Neural progenitor cell (in vitro differentiated cells): ENCODE measurements around the gene LCTL. TPM values are rescaled to one million over a fixed set of nuclear protein-coding genes. Genes with fewer than 3 reads are reported as not detected.

Experiments used
- DNase-seq: peaks from one replicate; pipeline ENCODE4 v3.0.0-alpha.2; 2016; ENCODE audit warnings: low spot score
- H2AFZ ChIP-seq: fragments of 200-600 bp; sonication (generic); replicated peaks from 2 replicates; pipeline ENCODE4 v1.6.1; 2016; ENCODE audit warnings: antibody characterized with exemption
- H3F3A ChIP-seq: fragments of 200-600 bp; sonication (generic); 2 replicates; pipeline ENCODE4 v1.6.1; 2016; ENCODE audit warnings: antibody characterized with exemption, low read depth
- H3K27ac ChIP-seq: fragments of 200-600 bp; sonication (generic); 2 replicates; pipeline ENCODE4 v1.5.1; 2016; ENCODE audit warnings: mild to moderate bottlenecking
- H3K27me3 ChIP-seq: fragments of 200-600 bp; sonication (generic); 2 replicates; pipeline ENCODE4 v1.6.1; 2016; ENCODE audit warnings: mild to moderate bottlenecking, moderate library complexity
- H3K36me3 ChIP-seq: fragments of 200-600 bp; sonication (generic); 2 replicates; pipeline ENCODE4 v1.5.1; 2016
- H3K4me1 ChIP-seq: fragments of 200-600 bp; sonication (generic); 2 replicates; pipeline ENCODE4 v1.6.1; 2016; ENCODE audit warnings: mixed run types
- H3K4me2 ChIP-seq: fragments of 200-600 bp; sonication (generic); 2 replicates; pipeline ENCODE4 v1.6.1; 2016
- H3K4me3 ChIP-seq: fragments of 200-600 bp; sonication (generic); 2 replicates; pipeline ENCODE4 v1.5.1; 2016
- H3K79me2 ChIP-seq: fragments of 200-600 bp; sonication (generic); 2 replicates; pipeline ENCODE4 v1.6.1; 2016; ENCODE audit warnings: low read depth
- H3K9ac ChIP-seq: fragments of 200-600 bp; sonication (generic); 2 replicates; pipeline ENCODE4 v1.6.1; 2016
- H3K9me3 ChIP-seq: fragments of 200-600 bp; sonication (generic); 2 replicates; pipeline ENCODE4 v1.5.1; 2016; ENCODE audit warnings: low read depth
- H4K20me1 ChIP-seq: fragments of 200-600 bp; sonication (generic); 2 replicates; pipeline ENCODE4 v1.6.1; 2016; ENCODE audit warnings: low read depth
- H3K27ac Mint-ChIP-seq: 3 replicates; pipeline ENCODE4 v1.8.0; 2021; ENCODE audit warnings: mixed read lengths
- H3K27me3 Mint-ChIP-seq: 2 replicates; pipeline ENCODE4 v1.8.0; 2022; ENCODE audit warnings: low read depth, mild to moderate bottlenecking, inconsistent platforms, moderate library complexity, mixed read lengths; ENCODE audit not compliant: insufficient read depth
- H3K36me3 Mint-ChIP-seq: 3 replicates; pipeline ENCODE4 v1.8.0; 2021; ENCODE audit warnings: mixed read lengths
- H3K4me1 Mint-ChIP-seq: 3 replicates; pipeline ENCODE4 v1.8.0; 2021; ENCODE audit warnings: mixed read lengths
- H3K4me3 Mint-ChIP-seq: 3 replicates; pipeline ENCODE4 v1.8.0; 2021; ENCODE audit warnings: mild to moderate bottlenecking, moderate library complexity, mixed read lengths
- H3K9me3 Mint-ChIP-seq: 3 replicates; pipeline ENCODE4 v1.8.0; 2020; ENCODE audit warnings: mixed read lengths
- CTCF ChIP-seq: fragments of 200-600 bp; sonication (generic); IDR thresholded peaks from 2 replicates; pipeline ENCODE4 v1.5.1; 2017; ENCODE audit warnings: antibody characterized with exemption, mild to moderate bottlenecking
- EZH2 ChIP-seq: fragments of 200-600 bp; sonication (generic); IDR thresholded peaks from 2 replicates; pipeline ENCODE4 v1.6.1; 2017; ENCODE audit warnings: antibody characterized with exemption, mild to moderate bottlenecking, moderate library complexity
- EZH2phosphoT487 ChIP-seq: fragments of 200-600 bp; sonication (generic); IDR thresholded peaks from 2 replicates; pipeline ENCODE4 v1.6.1; 2017; ENCODE audit warnings: antibody characterized with exemption
- total RNA-seq: library from RNA; depleted of rRNA; stranded (reverse); fragments of >200 nt; gene quantifications from 2 replicates; pipeline ENCODE4 v1.2.3, GENCODE V29; 2015; ENCODE audit warnings: low replicate concordance

LCTL gene
- total RNA-seq, 1 donor from 2014 or later: 19.2 TPM

- Histone ChIP-seq H3K4me3 (no peak overlapping the region), H3K79me2 (no peaks in the 10 kb centered on the region), H3K27ac (no peak overlapping the region), H4K20me1 (no peaks in the 10 kb centered on the region), H3K4me2 (no peak overlapping the region), H3K36me3 (no peaks in the 10 kb centered on the region), H3K4me1 (peaks cover 8% of the 10 kb centered on the region), H3K9me3 (no peaks in the 10 kb centered on the region), H3K9ac (no peak overlapping the region), H3K27me3 (no peaks in the 10 kb centered on the region), H2AFZ (no peak overlapping the region), H3F3A (no peaks in the 10 kb centered on the region)
- Mint-ChIP-seq H3K27ac (no peak overlapping the region), H3K36me3 (no peaks in the 10 kb centered on the region), H3K4me1 (peaks cover 12% of the 10 kb centered on the region), H3K4me3 (no peak overlapping the region), H3K27me3 (peaks cover 3% of the 10 kb centered on the region), H3K9me3 (no peaks in the 10 kb centered on the region)
- TF ChIP-seq CTCF: no peak
- TF ChIP-seq EZH2: no peak
- no peak for DNase-seq
These were observed 47.9 kb upstream of the LCTL start for GRCh38 chr15:66613743-66614142.

DNA sequence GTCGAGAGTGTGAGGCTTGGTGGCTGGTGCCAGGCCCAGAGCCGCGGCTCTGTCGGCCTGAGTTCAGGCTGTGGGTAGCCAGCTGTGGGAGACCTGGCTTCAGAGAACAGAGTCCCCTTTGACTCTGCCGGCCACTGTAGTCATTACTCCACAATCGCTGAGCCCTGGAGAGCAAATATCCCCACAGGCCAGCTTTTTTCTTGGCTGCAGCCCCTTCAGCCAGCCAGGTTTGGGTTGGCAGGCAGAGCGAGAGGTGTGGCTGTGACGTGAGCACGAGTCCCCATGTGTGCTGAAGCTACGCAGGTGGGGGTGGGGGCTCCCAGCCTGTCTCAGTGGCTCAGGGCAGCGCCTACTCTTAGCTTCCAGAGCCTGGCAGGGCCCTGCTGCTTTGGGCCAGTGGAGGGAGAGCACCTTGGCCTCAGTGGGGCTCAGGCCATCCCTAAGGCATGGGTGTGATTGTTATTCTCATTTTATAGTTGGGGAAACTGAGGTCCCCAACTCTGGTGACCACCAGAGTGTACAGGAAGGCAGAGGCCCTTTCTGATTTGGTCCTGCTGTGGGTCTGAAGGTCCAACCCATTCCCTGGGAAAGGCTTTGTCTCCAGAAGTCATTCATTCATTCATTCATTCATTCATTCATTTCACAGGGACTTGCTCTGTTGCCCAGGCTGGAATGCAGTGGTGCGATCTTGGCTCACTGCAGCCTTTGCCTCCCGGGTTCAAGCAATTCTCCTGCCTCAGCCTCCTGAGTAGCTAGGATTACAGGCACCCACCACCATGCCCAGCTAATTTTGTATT is 45.7 kb upstream of the LCTL start:
- Histone ChIP-seq H3K27ac (no peak overlapping the region), H4K20me1 (no peaks in the 10 kb centered on the region), H3F3A (no peaks in the 10 kb centered on the region), H3K79me2 (no peaks in the 10 kb centered on the region), H3K9me3 (no peaks in the 10 kb centered on the region), H3K36me3 (no peaks in the 10 kb centered on the region), H3K4me2 (no peak overlapping the region), H3K9ac (no peak overlapping the region), H3K4me1 (no peaks in the 10 kb centered on the region), H2AFZ (no peak overlapping the region), H3K4me3 (no peak overlapping the region), H3K27me3 (no peaks in the 10 kb centered on the region)
- DNase-seq: no peak
- H3K9me3 Mint-ChIP-seq: no peaks in the 10 kb centered on the region
- H3K27me3 Mint-ChIP-seq: peaks cover 3% of the 10 kb centered on the region
- H3K36me3 Mint-ChIP-seq: no peaks in the 10 kb centered on the region
- H3K4me3 Mint-ChIP-seq: no peak overlapping the region
- H3K4me1 Mint-ChIP-seq: no peaks in the 10 kb centered on the region
- TF ChIP-seq EZH2 (no peak), EZH2phosphoT487 (no peak), CTCF (no peak)
- H3K27ac Mint-ChIP-seq: peak overlapping the region; percentile 69

GRCh38 chr15:66609876-66610275 is 44.1 kb upstream of the LCTL start:
- Histone ChIP-seq H3K27me3 (no peaks in the 10 kb centered on the region), H3K4me3 (no peak overlapping the region), H4K20me1 (no peaks in the 10 kb centered on the region), H3K4me2 (no peak overlapping the region), H3K4me1 (no peaks in the 10 kb centered on the region), H3K27ac (no peak overlapping the region), H2AFZ (no peak overlapping the region), H3F3A (no peaks in the 10 kb centered on the region), H3K36me3 (no peaks in the 10 kb centered on the region), H3K79me2 (no peaks in the 10 kb centered on the region), H3K9me3 (no peaks in the 10 kb centered on the region), H3K9ac (no peak overlapping the region)
- Mint-ChIP-seq H3K4me1 (no peaks in the 10 kb centered on the region), H3K36me3 (no peaks in the 10 kb centered on the region), H3K4me3 (no peak overlapping the region), H3K27ac (no peak overlapping the region), H3K9me3 (no peaks in the 10 kb centered on the region), H3K27me3 (peaks cover 3% of the 10 kb centered on the region)
- TF ChIP-seq CTCF (no peak), EZH2 (no peak), EZH2phosphoT487 (no peak)
- DNase-seq: no peak
